AG09309 (cell line): Measurements from ENCODE around the gene BEGAIN.

Experiments
- DNase-seq: peaks from one replicate; pipeline ENCODE4 v3.0.0-alpha.2; 2010; ENCODE audit warnings: low read depth
- H3K4me3 ChIP-seq: 2 replicates; pipeline ENCODE4 v1.5.1; 2011; ENCODE audit warnings: mild to moderate bottlenecking, low read depth, low read length, moderate library complexity; ENCODE audit not compliant: control insufficient read depth
- CTCF ChIP-seq: IDR thresholded peaks from 2 replicates; pipeline ENCODE4 v1.5.1; 2011; ENCODE audit warnings: mild to moderate bottlenecking, low read depth, low read length, inconsistent platforms; ENCODE audit not compliant: insufficient read depth, control insufficient read depth; ENCODE audit errors: missing control alignments

The BEGAIN gene

GRCh38 chr14:100530270-100531072, 56.7 kb downstream of the BEGAIN start:
- TF ChIP-seq CTCF, result no peak
- no peak overlapping the region for H3K4me3 ChIP-seq
- DNase-seq, result no peak

- no peak overlapping the region for H3K4me3 ChIP-seq
- no peak for DNase-seq
- no peak for TF ChIP-seq CTCF
Measured at GRCh38 chr14:100529561-100530031, 57.6 kb downstream of the BEGAIN start.

DNA sequence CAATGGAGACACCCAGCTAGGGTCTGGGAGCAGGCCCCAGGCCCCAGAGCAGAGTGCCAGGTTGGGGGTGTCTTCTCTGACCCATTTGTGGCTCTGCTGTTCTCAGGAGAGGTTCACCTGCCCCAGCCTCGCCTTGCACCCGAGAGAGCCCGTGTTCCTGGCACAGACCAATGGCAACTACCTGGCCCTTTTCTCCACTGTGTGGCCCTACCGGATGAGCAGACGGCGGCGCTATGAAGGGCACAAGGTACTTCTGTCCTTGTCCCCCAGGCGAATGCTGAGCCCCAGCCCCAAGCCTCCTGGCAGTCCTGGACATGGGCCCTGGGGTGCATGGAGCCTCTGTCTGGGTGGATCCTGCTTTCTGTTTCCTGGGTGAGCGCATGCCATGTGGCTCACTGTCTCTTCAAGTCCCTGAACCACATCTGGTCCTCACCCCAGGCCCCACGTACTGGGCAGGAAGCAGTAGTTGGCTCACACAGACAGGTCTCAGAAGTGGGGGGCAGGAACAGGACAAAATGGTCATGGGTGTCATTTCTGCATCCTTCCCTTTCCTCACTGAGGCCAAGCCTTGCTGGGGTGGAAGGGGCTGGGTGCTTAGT, 58.2 kb downstream of the BEGAIN start:
- H3K4me3 ChIP-seq, result no peak overlapping the region
- DNase-seq, result no peak
- TF ChIP-seq CTCF, result no peak

DNA sequence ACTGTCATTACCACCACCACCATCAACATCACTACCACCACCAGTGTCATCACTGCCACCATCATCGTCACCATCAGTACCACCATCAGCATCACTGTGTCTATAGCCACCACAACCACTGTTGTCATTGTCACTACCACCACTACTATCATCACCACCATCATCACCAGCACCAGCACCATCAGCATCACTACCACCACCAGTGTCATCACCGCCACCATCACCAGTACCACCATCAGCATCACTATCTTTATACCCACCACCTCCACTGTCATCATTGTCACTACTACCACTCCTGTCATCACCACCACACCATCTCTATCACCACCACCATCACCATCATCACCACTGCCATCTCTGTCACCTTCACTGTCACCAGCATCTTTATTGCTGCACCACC, 60.6 kb downstream of the BEGAIN start:
- H3K4me3 ChIP-seq, result no peak overlapping the region
- TF ChIP-seq CTCF, result no peak
- no peak for DNase-seq

DNA sequence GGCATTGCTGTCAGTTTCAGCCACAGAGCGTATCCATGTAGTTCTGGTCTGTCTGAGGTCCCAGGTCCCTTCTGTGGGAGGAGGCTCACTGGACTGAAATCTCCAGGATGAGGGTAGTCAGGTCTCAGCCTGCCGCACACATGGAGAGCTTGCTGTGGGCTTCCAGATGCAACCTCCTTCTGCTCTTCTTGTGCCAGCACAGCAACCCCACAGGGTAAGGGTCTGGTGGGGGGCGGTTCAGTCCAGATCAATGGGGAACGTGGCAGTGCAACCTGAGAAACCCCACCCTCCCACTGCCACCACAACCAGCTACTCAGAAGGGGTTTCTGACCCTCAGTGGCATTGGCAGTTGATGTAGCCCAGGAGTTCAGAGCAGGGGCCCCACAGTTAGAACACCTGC, 61.2 kb downstream of the BEGAIN start:
- no peak overlapping the region for H3K4me3 ChIP-seq
- TF ChIP-seq CTCF, result no peak
- DNase-seq, result no peak

GRCh38 chr14:100525615-100526014, 61.6 kb downstream of the BEGAIN start:
- TF ChIP-seq CTCF, result no peak
- no peak overlapping the region for H3K4me3 ChIP-seq
- DNase-seq, result no peak
